MM.1S (cell line): ENCODE measurements around the gene AUTS2.

Experiments
- DNase-seq: peaks from one replicate; pipeline ENCODE4 v3.0.0-alpha.2; 2015
- H2AFZ ChIP-seq: fragments of 300-600 bp; sonication (generic); 2 replicates; pipeline ENCODE4 v1.6.0; 2016; ENCODE audit warnings: antibody characterized with exemption, low read length
- H3F3A ChIP-seq: fragments of 300-600 bp; sonication (generic); 2 replicates; pipeline ENCODE4 v1.6.1; 2016; ENCODE audit warnings: mild to moderate bottlenecking, antibody characterized with exemption, low read length, moderate library complexity, mixed read lengths; ENCODE audit not compliant: insufficient read depth
- H3K27ac ChIP-seq: fragments of 300-600 bp; sonication (generic); 2 replicates; pipeline ENCODE4 v1.5.1; 2016; ENCODE audit warnings: mild to moderate bottlenecking, low read length
- H3K27me3 ChIP-seq: fragments of 300-600 bp; sonication (generic); replicated peaks from 2 replicates; pipeline ENCODE4 v1.6.0; 2016; ENCODE audit warnings: low read length; ENCODE audit not compliant: insufficient read depth
- H3K36me3 ChIP-seq: fragments of 300-600 bp; sonication (generic); replicated peaks from 2 replicates; pipeline ENCODE4 v1.6.1; 2016; ENCODE audit warnings: mild to moderate bottlenecking, low read length, mixed read lengths; ENCODE audit not compliant: insufficient read depth
- H3K4me1 ChIP-seq: fragments of 300-600 bp; sonication (generic); 2 replicates; pipeline ENCODE4 v1.6.1; 2016; ENCODE audit warnings: low read length, mixed read lengths
- H3K4me2 ChIP-seq: fragments of 300-600 bp; sonication (generic); 2 replicates; pipeline ENCODE4 v1.6.0; 2016; ENCODE audit warnings: low read depth, low read length
- H3K4me3 ChIP-seq: fragments of 300-600 bp; sonication (generic); 2 replicates; pipeline ENCODE4 v1.5.1; 2016; ENCODE audit warnings: low read length, mixed read lengths
- H3K79me2 ChIP-seq: fragments of 300-600 bp; sonication (generic); 2 replicates; pipeline ENCODE4 v1.6.1; 2016; ENCODE audit warnings: mixed run types, low read length, mixed read lengths
- H3K9ac ChIP-seq: fragments of 300-600 bp; sonication (generic); 2 replicates; pipeline ENCODE4 v1.6.1; 2016; ENCODE audit warnings: low read length, mixed read lengths
- H3K9me2 ChIP-seq: fragments of 300-600 bp; sonication (generic); replicated peaks from 2 replicates; pipeline ENCODE4 v1.6.1; 2016; ENCODE audit warnings: mild to moderate bottlenecking, low read length, mixed read lengths; ENCODE audit not compliant: insufficient read depth
- H3K9me3 ChIP-seq: fragments of 300-600 bp; sonication (generic); replicated peaks from 2 replicates; pipeline ENCODE4 v1.6.1; 2016; ENCODE audit warnings: mild to moderate bottlenecking, low read length, mixed read lengths; ENCODE audit not compliant: insufficient read depth
- H4K20me1 ChIP-seq: fragments of 300-600 bp; sonication (generic); 2 replicates; pipeline ENCODE4 v1.6.1; 2016; ENCODE audit warnings: mild to moderate bottlenecking, low read length, moderate library complexity, mixed read lengths; ENCODE audit not compliant: insufficient read depth
- CTCF ChIP-seq: fragments of 300-600 bp; sonication (generic); IDR thresholded peaks from 2 replicates; pipeline ENCODE4 v1.5.1; 2016; ENCODE audit warnings: antibody characterized with exemption, low read length, mixed read lengths
- EZH2 ChIP-seq: fragments of 300-600 bp; sonication (generic); optimal IDR thresholded peaks from 2 replicates; pipeline ENCODE3; 2017; ENCODE audit warnings: low read depth, mild to moderate bottlenecking, antibody characterized with exemption, low read length, mixed read lengths
- EZH2phosphoT487 ChIP-seq: fragments of 300-600 bp; sonication (generic); IDR thresholded peaks from 2 replicates; pipeline ENCODE4 v1.6.1; 2018; ENCODE audit warnings: antibody characterized with exemption, low read length

AUTS2 gene

GRCh38 chr7:70040051-70040450 lies 441.8 kb downstream of the AUTS2 start:
- Histone ChIP-seq H3K4me3 (no peak overlapping the region), H3K36me3 (no peaks in the 10 kb centered on the region), H3K9ac (no peak overlapping the region), H3K9me3 (no peaks in the 10 kb centered on the region), H3K4me2 (no peak overlapping the region), H3K27me3 (no peaks in the 10 kb centered on the region), H3K4me1 (peaks cover 7% of the 10 kb centered on the region; the same call in 1 of the 2 replicates), H3K27ac (no peak overlapping the region), H3F3A (no peaks in the 10 kb centered on the region), H2AFZ (no peak overlapping the region), H4K20me1 (no peaks in the 10 kb centered on the region), H3K9me2 (no peaks in the 10 kb centered on the region), H3K79me2 (no peaks in the 10 kb centered on the region)
- DNase-seq: no peak
- TF ChIP-seq EZH2phosphoT487 (no peak), CTCF (no peak), EZH2 (no peak)

GRCh38 chr7:70040970-70041766 lies 442.9 kb downstream of the AUTS2 start:
- H3K27me3 ChIP-seq: no peaks in the 10 kb centered on the region
- no peaks in the 10 kb centered on the region for H3K9me3 ChIP-seq
- no peak overlapping the region for H3K4me3 ChIP-seq
- H4K20me1 ChIP-seq: no peaks in the 10 kb centered on the region
- TF ChIP-seq CTCF: peak; percentile 27; the same call in 1 of the 2 replicates
- no peak for TF ChIP-seq EZH2phosphoT487
- no peaks in the 10 kb centered on the region for H3K9me2 ChIP-seq
- no peaks in the 10 kb centered on the region for H3F3A ChIP-seq
- H3K4me2 ChIP-seq: no peak overlapping the region
- H3K36me3 ChIP-seq: no peaks in the 10 kb centered on the region
- no peak overlapping the region for H2AFZ ChIP-seq
- H3K9ac ChIP-seq: no peak overlapping the region
- H3K27ac ChIP-seq: no peak overlapping the region
- H3K4me1 ChIP-seq: peaks cover 7% of the 10 kb centered on the region; the same call in 1 of the 2 replicates
- no peak for DNase-seq
- no peaks in the 10 kb centered on the region for H3K79me2 ChIP-seq

- Histone ChIP-seq H3K27me3 (no peaks in the 10 kb centered on the region), H3K36me3 (no peaks in the 10 kb centered on the region), H3F3A (no peaks in the 10 kb centered on the region), H3K79me2 (no peaks in the 10 kb centered on the region), H4K20me1 (no peaks in the 10 kb centered on the region), H3K27ac (no peak overlapping the region), H3K4me2 (no peak overlapping the region), H3K9me3 (no peaks in the 10 kb centered on the region), H3K4me3 (no peak overlapping the region), H2AFZ (no peak overlapping the region), H3K9me2 (no peaks in the 10 kb centered on the region), H3K4me1 (peaks cover 7% of the 10 kb centered on the region; the same call in 1 of the 2 replicates), H3K9ac (no peak overlapping the region)
- no peak for TF ChIP-seq EZH2
- TF ChIP-seq CTCF: peak; percentile 46
- DNase-seq: peak; percentile 16
Observed at GRCh38 chr7:70042533-70042932, 444.3 kb downstream of the AUTS2 start.
